Activated T-cell treated with anti-CD3 and anti-CD28 coated beads, Interleukin-2, amount 50 U/mL, for 72 hours (primary cell): Measurements from ENCODE around the gene MRGPRG. TPM values are rescaled to one million over a fixed set of nuclear protein-coding genes. Genes with fewer than 3 reads are reported as not detected.
"Not testable (repeated sequence)": the region's sequence is repeated elsewhere in the genome, so short reads cannot be mapped to it uniquely, and the experiment has no call there.

Experiments used
- ATAC-seq, 2 donors: fragments of 150-1000 bp; cut with Tn5 transposase; replicated peaks in 1 of 2; 2 replicates each; pipeline ENCODE4 v1.10.0; 2021; ENCODE audit warnings: moderate library complexity in 2 of 2, mild to moderate bottlenecking in 1 of 2
- DNase-seq, 2 donors: peaks; one replicate each; pipeline ENCODE4 v3.0.0; 2021 to 2022; ENCODE audit warnings: mixed read lengths in 1 of 2
- H3K27ac Mint-ChIP-seq: one replicate; pipeline ENCODE4 v1.8.0; 2022; ENCODE audit warnings: mild to moderate bottlenecking, moderate library complexity, mixed read lengths
- H3K27me3 Mint-ChIP-seq: one replicate; pipeline ENCODE4 v1.8.0; 2022; ENCODE audit warnings: low read depth, mixed read lengths
- H3K36me3 Mint-ChIP-seq, 2 donors: one replicate each; pipeline ENCODE4 v1.8.0; 2022; ENCODE audit warnings: mixed read lengths in 2 of 2, mild to moderate bottlenecking in 1 of 2; ENCODE audit not compliant: insufficient read depth in 2 of 2
- H3K4me1 Mint-ChIP-seq: one replicate; pipeline ENCODE4 v1.8.0; 2022; ENCODE audit warnings: low read depth, mixed read lengths
- H3K4me3 Mint-ChIP-seq, 2 donors: one replicate each; pipeline ENCODE4 v1.8.0; 2022; ENCODE audit warnings: mild to moderate bottlenecking in 2 of 2, mixed read lengths in 2 of 2, moderate library complexity in 2 of 2
- H3K9me3 Mint-ChIP-seq, 2 donors: one replicate each; pipeline ENCODE4 v1.8.0; 2022; ENCODE audit warnings: mixed read lengths in 2 of 2
- total RNA-seq, 2 donors: library from RNA; stranded (reverse); gene quantifications; one replicate each; pipeline ENCODE4 v1.2.3, GENCODE V29; 2022

Gene MRGPRG
- total RNA-seq, 2 donors from 2014 or later: not detected

- Mint-ChIP-seq H3K4me3 (no peak overlapping the region), H3K9me3 (peaks cover 5 to 6% of the 10 kb centered on the region in 2 donors), H3K27me3 (no peaks in the 10 kb centered on the region), H3K27ac (no peak overlapping the region), H3K4me1 (no peaks in the 10 kb centered on the region), H3K36me3 (peaks cover 4 to 6% of the 10 kb centered on the region in 2 donors)
- ATAC-seq (no peak), DNase-seq (no peak)
Observed at GRCh38 chr11:3176487-3176886, 42.1 kb downstream of the MRGPRG start.

GRCh38 chr11:3175194-3175593, 43.4 kb downstream of the MRGPRG start:
- DNase-seq (no peak), ATAC-seq (no peak)
- Mint-ChIP-seq H3K27me3 (peaks cover 1% of the 10 kb centered on the region), H3K4me1 (peaks cover 5% of the 10 kb centered on the region), H3K4me3 (no peak overlapping the region), H3K36me3 (peaks cover 4 to 6% of the 10 kb centered on the region in 2 donors), H3K9me3 (peaks cover 5 to 6% of the 10 kb centered on the region in 2 donors), H3K27ac (no peak overlapping the region)

GRCh38 chr11:3174387-3174786, 44.2 kb downstream of the MRGPRG start:
- Mint-ChIP-seq H3K27me3 (peaks cover 8% of the 10 kb centered on the region), H3K4me3 (no peak overlapping the region), H3K27ac (no peak overlapping the region), H3K4me1 (peaks cover 13% of the 10 kb centered on the region), H3K9me3 (peaks cover 5 to 6% of the 10 kb centered on the region in 2 donors), H3K36me3 (peaks cover 4 to 6% of the 10 kb centered on the region in 2 donors)
- ATAC-seq (no peak), DNase-seq (no peak)

GRCh38 chr11:3173795-3174194, 44.8 kb downstream of the MRGPRG start:
- peaks cover 8% of the 10 kb centered on the region for H3K27me3 Mint-ChIP-seq

GRCh38 chr11:3171931-3172560, 46.6 kb downstream of the MRGPRG start:
- Mint-ChIP-seq H3K27ac (no peak overlapping the region), H3K4me3 (no peak overlapping the region), H3K4me1 (peaks cover 19% of the 10 kb centered on the region), H3K36me3 (peaks cover 4 to 6% of the 10 kb centered on the region in 2 donors), H3K27me3 (peaks cover 8% of the 10 kb centered on the region), H3K9me3 (peaks cover 5 to 6% of the 10 kb centered on the region in 2 donors)
- ATAC-seq: no peak
- no peak for DNase-seq

More at GRCh38 chr11:3173795-3174194, 44.8 kb downstream of the MRGPRG start:
- no peak for DNase-seq
- Mint-ChIP-seq H3K9me3 (peaks cover 5 to 6% of the 10 kb centered on the region in 2 donors), H3K27ac (no peak overlapping the region), H3K4me1 (peaks cover 19% of the 10 kb centered on the region), H3K4me3 (no peak overlapping the region), H3K36me3 (peaks cover 4 to 6% of the 10 kb centered on the region in 2 donors)
- ATAC-seq: no peak

- H3K4me3 Mint-ChIP-seq: no peak overlapping the region
- H3K27ac Mint-ChIP-seq: no peak overlapping the region
- H3K27me3 Mint-ChIP-seq: peaks cover 8% of the 10 kb centered on the region
- peaks cover 19% of the 10 kb centered on the region for H3K4me1 Mint-ChIP-seq
- no peak for ATAC-seq
- no peak for DNase-seq
- H3K9me3 Mint-ChIP-seq: peaks cover 5% of the 10 kb centered on the region in 2 donors
- H3K36me3 Mint-ChIP-seq: peaks cover 4 to 6% of the 10 kb centered on the region in 2 donors
Observed at GRCh38 chr11:3170756-3171650, 47.6 kb downstream of the MRGPRG start.

GRCh38 chr11:3170044-3170755, 48.4 kb downstream of the MRGPRG start:
- Mint-ChIP-seq H3K27me3 (peaks cover 8% of the 10 kb centered on the region), H3K36me3 (no peaks in the 10 kb centered on the region), H3K4me1 (peaks cover 25% of the 10 kb centered on the region), H3K4me3 (peak overlapping the region; percentile 81 to 87), H3K27ac (no peak overlapping the region), H3K9me3 (no peaks in the 10 kb centered on the region)
- DNase-seq (no peak), ATAC-seq (peak in 1 of 2 donors; percentile 6)

GRCh38 chr11:3169255-3170043, 49.2 kb downstream of the MRGPRG start:
- Mint-ChIP-seq H3K4me3 (peak overlapping the region; percentile 81 to 87), H3K27me3 (peaks cover 8% of the 10 kb centered on the region), H3K4me1 (peaks cover 25% of the 10 kb centered on the region), H3K36me3 (no peaks in the 10 kb centered on the region), H3K27ac (no peak overlapping the region), H3K9me3 (no peaks in the 10 kb centered on the region)
- peak; percentile 24 to 33 for DNase-seq
- ATAC-seq: peak; percentile 38 to 43

- H3K9me3 Mint-ChIP-seq, H3K36me3 Mint-ChIP-seq, DNase-seq, H3K27ac Mint-ChIP-seq: not testable (repeated sequence)
- Mint-ChIP-seq H3K4me1 (peaks cover 27% of the 10 kb centered on the region), H3K27me3 (peaks cover 11% of the 10 kb centered on the region), H3K4me3 (peak overlapping the region; percentile 81 to 87)
- peak in 1 of 2 donors; percentile 4 for ATAC-seq
Observed at GRCh38 chr11:3168742-3169254, 49.8 kb downstream of the MRGPRG start.

Other genes starting within 250 kb of the MRGPRG start
- 100 to 1,000 TPM; 421 to 504 TPM for gene NAP1L4, start 226.5 kb downstream of the MRGPRG start, total RNA-seq
- gene CARS1, start 161.4 kb downstream of the MRGPRG start, total RNA-seq: 100 to 1,000 TPM; 217 to 224 TPM
- 1 to 10 TPM; 6.3 to 7.0 TPM for gene OSBPL5, start 53.5 kb downstream of the MRGPRG start, total RNA-seq
- not detected for gene MRGPRE, start 13.6 kb upstream of the MRGPRG start, total RNA-seq
- gene ZNF195, start 160.3 kb upstream of the MRGPRG start, total RNA-seq: 10 to 100 TPM; 30.9 to 38.7 TPM